Measurements from ENCODE around the gene CNP. TPM values are rescaled to one million over a fixed set of nuclear protein-coding genes. Genes with fewer than 3 reads are reported as not detected.
"Not testable (repeated sequence)": the region's sequence is repeated elsewhere in the genome, so short reads cannot be mapped to it uniquely, and the experiment has no call there.

The CNP gene
- 46.1 and 63.1 TPM in 2 replicates for total RNA-seq

DNA sequence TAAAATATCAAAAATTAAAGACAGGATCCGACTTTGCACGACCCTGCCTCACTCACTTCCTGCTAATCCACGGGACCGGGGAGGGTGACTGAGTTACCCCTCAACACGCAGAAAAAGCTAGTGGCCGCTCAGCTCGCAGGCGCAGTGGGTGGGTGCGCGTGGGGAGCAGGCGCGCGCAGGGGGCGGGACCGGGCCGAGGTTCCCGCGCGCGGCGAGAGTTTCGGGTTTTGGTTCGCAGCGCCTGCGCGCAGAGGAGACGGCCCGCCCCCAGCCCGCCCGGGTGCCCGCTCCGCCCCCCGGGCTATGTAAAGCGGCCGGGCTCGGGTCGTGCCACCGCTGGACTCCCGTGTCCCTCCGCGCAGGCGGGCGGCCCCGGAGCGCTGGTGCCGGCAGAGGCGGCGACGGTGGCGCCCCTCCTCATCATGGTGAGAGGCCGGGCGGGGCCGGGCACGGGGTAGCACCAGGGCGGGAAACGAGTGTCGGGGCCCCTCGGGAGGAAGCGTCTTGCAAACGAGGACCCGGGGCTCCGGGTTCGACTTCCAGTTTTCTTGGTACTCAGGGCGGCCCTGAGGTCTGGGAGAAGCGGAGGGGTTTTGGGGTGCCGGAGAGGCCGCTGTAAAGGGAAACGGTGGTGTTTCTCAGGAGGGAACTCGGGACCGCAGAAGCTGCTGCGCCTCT, at the start of gene CNP:
TSS of gene CNP (plus strand) at position 333 of the 678 bp plus-strand sequence. CDS start at position 423, 90 bp downstream.
- peak; percentile 71 to 95 for DNase-seq (ENCODE audit: low read depth in 2 of 2)

DNA sequence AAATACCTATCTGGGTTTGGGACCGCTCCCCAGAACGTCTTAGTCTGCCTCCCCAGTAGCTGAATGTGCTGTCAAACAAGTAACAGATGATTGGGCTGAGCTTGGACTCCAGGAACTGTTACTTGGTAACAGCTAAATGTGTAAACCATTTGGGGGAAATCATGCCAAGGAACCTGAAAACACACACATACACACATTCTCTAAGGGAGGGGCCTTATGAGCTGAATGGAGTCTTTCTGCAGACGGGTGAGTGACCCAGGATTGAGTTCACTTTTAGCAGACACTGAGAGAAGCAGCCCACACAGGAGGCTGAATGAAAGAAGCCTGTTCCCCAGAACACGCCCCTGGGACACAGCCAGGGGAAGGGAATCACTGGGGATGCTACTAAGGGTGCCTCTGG, 49.4 kb upstream of the CNP start:
- peak in 1 of 2 donors; percentile 55 for DNase-seq (ENCODE audit: low read depth in 2 of 2)

DNA sequence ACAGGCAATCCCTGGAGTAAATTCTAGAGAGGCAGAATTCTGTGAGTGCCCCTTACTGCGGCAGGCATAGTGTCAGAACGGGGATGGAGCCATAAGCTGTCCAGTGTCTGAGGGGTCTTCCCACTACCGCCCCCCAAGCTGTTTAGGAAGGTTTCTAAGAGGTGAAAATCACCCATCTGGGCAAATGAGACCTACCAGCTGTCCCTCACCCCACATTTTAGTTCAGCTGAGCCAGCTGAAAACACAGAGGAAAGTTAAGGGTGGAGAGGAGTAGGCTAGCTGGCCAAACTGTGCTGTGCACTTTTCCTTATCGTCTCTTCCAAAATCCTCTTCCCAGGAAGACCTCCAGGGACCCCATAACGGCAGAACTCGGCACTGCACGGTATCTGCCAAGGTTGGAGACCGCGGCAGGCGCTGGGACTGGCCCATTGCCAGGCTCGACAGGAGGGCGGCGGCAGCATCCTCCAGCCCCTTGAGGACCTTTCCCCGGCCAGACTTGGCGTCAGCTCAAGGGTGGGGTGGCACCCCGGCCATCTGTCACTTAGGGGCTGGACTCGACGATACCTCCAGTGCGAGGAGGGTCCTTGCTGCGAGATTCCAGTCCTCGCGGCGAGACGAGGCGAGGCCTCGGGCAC, 48.8 kb upstream of the CNP start:
- DNase-seq (ENCODE audit: low read depth in 2 of 2) = peak in 1 of 2 donors; percentile 49

DNA sequence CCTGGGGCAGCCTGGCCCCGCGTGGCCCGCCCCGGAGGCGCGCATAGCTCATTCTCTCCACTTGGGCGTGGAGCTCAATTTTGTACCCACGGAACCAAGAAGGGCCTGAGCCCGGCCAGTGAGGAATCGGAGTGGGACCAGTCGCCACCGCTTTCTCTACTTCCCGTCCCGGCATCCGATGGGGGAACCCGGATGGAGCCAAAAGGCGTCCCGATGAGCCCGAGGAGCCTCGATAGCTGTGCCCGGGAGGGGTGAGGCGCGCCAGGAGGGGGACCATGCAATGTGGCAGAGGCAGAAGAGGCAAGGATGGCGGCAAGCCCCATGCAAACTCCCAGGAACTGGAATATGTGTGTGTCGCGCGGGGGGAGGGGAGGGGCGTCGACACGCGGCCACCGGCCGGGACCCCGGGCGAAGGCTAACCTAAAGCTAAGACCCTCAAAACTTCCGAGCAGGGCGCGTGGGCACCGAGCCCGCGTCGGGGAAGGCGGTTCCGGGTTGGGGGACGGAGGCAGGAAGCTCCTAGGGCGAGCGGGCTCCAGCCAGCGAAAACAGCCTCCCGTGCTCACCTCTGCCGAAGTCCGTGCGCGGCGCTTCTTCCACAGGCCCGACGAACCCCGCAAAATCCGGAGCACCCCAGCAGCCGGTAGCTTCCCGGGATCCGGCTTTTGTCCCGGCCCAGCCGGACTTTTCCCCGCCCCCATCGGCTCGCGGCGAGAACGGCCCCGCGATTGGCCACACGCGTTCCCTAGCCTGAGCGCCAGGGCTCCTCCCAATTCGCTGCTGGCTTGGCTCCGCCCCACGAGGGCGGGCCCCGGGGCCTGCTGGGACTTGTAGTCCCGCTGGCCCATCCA, 48.1 kb upstream of the CNP start, which contains the start of gene ACLY:
TSS of gene ACLY (minus strand) at position 638 of the 851 bp plus-strand sequence. CDS start 5,078 bp downstream, outside the sequence.
- peak; percentile 85 to 97 for DNase-seq (ENCODE audit: low read depth in 2 of 2)

DNA sequence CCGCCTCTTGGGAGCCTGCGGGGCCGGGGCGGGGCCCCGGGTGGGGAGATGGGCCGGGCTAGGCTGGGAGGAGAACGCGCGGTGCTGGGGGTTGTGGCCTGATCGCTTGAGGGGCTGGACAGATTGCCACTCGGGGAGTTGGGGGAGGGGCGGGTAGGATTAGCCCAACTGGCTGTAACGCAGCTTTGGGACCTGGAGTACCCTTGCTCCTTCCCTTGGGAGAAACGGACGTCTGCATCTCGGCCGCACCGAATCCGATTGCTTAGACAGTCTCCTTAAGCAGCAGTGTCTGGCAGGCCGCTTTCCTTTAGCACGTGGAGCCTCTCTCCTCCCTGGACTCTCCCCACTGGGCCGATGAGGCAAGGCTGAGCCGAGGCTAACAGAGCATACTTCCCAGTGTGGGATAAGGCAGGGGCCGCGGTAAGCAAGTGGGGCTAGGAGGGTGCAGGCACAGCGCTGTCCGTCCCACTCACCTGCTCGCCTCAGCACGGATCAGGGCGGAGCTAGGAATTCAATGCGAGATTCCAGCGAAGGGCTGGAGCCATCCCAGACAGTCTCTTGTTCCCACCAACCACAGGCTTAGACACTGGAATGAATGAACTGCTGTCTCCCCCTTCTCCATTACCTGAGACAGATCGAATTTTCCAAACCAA, 47.3 kb upstream of the CNP start:
- no peak for DNase-seq (ENCODE audit: low read depth in 2 of 2)

DNA sequence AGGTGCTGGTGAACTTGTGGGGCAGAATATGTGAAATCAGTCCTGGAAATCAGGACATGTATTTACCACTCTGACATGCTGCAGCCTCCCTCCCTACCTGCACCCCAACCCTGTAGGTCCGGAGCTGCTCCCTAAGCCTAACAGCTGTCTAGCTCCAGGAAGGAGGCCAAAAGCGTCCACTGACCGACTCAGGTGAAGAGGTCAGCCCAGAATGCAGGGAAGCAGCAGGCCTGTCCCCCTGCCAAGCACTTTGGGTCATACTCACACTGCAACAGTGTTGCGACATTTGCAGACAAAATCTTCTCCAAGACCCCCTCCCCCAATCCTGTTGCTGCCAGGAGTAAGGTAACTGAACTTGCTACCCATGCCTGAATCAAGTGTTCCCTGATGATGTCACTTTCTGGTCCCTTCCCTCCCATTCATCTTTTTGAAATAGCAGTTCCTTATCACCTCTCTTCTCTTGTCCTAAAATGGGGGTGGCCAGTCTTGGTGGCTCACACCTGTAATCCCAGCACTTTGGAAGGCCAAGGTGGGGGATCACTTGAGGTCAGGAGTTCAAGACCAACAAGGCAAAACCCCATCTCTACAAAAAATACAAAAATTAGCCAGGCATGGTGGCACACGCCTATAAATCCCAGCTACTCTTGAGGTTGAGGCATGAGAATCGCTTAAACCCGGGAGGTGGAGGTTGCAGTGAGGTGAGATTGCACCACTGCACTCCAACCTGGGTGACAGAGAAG, 46.6 kb upstream of the CNP start:
- DNase-seq (ENCODE audit: low read depth in 2 of 2) = no peak

DNA sequence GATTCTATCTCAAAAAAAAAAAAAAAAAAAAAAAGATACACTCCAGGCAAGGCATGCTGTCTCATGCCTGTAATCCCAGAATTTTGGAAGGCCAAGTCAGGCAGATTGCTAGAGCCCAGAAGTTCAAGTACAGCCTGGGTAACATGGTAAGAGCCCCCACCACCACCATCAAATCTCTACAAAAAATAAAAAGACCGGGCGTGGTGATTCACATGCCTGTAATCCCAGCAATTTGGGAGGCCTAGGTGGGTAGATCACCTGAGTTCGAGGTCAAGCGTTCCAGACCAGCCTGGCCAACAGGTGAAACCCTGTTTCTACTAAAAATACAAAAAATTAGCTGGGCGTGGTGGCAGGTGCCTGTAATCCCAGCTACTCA, 46.0 kb upstream of the CNP start:
- no peak for DNase-seq (ENCODE audit: low read depth in 2 of 2)

DNA sequence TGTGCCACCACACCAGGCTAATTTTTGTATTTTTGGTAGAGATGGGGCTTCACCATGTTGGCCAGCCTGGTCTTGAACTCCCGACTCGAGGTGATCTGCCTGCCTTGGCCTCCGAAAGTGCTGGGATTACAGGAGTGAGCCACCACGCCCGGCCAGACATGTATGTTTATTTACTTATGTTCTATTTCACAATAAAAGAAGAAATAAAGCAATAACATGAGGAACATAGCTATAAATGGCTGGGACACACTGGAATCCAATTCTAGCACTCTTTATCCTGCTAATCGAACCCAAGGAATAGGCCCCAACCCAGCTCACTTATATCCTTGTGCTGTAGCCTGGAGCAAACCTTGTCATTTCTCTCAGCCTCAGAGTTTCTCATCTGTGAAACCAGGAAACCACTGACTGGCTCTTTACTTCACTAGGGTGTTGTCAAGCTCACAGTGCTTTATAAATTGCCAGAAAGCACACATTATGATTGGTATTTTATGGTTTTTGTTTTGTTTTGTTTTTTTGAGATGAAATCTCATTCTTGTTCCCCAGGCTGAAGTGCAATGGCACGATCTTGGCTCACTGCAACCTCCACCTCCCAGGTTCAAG, 40.5 kb upstream of the CNP start:
- DNase-seq (ENCODE audit: low read depth in 2 of 2) = no peak

DNA sequence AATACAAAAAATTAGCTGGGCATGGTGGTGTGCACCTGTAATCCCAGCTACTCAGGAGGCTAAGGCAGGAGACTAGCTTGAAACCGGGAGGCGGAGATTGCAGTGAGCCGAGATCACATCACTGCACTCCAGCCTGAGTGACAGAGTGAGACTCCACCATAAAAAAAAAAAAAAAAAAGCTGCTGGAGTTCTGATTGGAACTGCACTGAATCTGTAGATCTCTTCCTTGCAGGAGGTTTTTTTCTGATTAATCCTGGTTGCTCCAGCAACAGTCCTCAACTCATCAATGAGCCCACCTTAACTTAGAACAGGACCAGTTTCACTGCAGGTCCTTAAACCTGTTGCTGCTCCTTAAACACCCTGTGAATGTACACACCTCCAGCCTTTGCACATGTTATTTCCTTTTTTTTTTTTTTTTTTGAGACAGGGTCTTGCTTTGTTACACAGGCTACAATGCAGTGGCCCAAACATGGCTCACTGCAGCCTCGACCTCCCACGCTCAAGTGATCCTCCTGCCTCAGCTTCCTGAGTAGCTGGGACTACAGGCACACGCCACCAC, 37.8 kb upstream of the CNP start:
- DNase-seq (ENCODE audit: low read depth in 2 of 2) = no peak

DNA sequence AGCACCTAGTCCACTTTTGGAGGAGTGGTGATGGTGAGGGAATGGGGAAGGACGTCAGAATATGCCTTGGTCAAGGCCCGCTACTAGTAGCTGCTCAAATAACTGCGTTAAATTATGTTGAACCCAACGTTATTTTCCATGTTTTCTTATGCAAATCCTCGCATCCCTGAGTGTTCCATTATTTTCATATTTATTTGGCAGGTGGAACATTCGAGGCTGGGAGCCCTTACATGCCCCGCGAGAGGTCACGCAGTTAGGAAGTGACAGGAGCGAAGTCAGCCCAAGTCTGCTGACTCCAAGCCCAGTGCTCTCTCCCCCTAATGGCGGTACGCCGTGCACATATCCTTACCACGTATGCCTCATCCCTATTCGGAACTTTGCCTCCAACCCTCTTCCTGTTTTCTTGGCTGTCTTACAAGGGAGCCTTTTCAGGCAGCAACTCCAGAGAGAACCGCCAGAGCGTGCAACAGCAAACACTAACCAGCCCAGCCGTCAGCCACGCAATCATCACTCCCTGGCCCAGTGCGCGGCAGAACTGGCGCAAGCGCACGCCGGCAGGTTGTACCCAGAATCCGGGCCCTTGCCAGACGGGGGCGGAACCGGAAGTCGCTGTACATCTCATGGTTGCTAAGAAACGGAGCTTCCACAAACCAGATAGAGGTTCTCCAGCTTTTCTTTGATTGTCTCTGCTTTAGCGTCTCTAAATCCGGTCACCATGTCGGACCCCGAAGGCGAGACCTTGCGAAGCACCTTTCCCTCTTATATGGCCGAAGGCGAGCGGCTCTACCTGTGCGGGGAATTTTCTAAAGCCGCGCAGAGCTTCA, 36.4 kb upstream of the CNP start, which contains the start of gene ODAD4:
TSS of gene ODAD4 (plus strand) at position 609 of the 824 bp plus-strand sequence. CDS start at position 716, 107 bp downstream.
- DNase-seq (ENCODE audit: low read depth in 2 of 2) = peak; percentile 87 to 97

DNA sequence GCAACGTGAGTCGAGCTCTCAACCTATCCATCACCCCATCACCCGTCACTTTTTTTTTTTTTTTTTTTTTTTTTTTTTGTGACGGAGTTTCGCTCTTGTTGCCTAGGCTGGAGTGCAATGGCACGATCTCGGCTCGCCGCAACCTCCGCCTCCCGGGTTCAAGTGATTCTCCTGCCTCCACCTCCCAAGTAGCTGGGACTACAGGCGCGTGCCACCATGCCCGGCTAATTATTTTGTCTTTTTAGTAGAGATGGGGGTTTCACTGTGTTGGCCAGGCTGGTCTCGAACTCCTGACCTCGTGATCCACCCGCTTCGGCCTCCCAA, 35.8 kb upstream of the CNP start:
- not testable (repeated sequence) for DNase-seq (ENCODE audit: low read depth in 2 of 2)

DNA sequence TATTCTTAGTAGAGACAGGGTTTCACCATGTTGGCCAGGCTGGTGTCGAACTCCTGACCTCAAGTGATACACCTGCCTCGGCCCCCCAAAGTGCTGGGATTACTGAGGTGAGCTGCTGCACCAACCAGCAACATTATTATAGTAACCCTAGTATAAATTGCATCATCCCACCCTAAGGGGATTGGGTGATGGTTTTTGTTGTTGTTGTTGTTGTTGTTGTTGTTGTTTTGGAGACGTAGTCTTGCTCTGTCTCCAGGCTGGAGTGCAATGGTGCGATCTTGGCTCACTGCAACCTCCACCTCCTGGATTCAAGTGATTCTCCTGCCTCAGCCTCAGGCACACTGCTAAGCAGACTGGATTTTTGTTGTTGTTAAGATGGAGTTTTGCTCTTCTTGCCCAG, 34.9 kb upstream of the CNP start:
- not testable (repeated sequence) for DNase-seq (ENCODE audit: low read depth in 2 of 2)

DNA sequence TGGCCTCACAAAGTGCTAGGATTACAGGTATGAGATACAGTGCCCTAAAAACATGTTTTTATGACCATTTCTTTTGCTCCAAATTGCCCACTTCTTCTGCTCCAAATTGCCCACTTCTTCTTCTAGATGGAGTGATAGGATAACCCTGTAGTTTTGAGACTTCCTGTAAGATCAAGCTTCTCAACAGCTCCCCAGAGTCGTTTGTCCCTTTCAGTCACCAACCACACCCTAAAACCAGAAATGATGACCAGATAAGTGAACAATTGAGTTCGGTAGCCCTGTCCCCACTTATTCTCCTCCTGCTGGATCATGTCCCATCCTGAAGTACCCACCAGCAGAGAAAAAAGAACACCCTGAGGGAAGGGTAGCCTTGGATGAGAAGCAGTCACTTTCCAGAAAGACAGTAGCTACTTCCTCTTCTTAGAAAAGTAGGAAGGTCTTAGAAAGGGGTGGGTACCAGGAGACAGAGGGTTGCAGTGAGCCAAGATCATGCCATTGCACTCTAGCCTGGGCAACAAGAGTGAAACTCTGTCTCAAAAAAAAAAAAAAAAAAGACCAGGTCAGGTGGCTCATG, 33.7 kb upstream of the CNP start:
- DNase-seq (ENCODE audit: low read depth in 2 of 2) = no peak

DNA sequence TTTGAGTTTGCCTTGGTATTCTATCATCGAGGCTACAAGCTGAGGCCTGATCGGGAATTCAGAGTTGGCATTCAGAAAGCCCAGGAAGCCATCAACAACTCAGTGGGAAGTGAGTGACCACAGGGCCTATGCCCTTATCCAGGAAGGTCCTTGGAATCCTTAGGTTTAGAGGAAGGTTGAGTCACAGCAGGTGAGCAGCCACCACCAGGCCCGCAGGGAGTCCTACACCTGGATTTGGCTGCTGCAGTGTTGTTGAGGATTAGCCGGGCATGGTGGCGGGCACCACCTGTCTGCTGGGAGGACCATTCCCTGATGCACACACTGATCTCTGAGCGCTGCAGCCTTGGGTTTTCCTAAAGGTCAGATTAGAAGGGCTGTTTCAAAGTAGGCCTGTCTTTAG, 31.0 kb upstream of the CNP start:
- no peak for DNase-seq (ENCODE audit: low read depth in 2 of 2)

DNA sequence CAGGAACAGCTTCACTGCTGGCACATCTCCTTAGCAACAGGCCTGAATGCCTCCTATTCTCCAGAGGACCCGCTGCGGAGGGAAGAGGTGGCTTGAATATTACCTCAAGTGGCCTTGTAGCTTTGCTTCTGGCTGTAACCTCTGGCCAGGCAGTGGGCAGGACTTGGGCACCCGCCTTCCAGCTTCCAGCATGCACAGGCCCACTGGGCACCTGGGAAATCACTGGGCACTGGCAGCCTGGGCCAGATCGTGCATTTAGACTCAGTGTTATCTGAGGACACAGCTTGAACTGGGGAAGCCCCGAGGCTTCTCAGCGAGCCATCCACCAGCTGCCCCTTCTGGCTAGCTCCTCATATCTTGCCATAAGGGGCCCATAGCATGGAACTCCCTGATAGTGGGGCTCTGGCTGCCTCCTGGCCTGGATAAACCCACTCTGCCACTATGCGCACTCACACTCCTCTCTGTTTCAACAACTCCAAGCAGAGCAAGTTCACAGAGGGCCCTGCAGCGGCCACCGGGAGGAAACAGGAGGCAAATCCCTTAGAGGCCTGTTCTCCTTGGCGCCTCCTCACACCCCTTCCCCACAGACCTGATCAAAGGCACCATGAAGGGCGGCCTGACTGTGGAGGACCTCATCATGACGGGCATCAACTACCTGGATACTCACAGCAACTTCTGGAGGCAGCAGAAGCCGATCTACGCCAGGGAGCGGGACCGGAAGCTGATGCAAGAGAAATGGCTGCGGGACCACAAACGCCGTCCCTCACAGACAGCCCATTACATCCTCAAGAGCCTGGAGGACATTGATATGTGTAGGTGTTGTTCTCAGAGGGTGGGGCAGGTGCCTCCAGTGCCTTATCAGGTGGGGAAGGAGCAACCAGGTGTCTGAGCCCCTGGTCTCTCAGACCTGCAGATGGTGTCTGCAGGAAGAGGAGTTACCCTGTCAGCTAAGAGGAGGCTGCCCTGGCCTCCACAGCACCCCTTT, 28.3 kb upstream of the CNP start:
- DNase-seq (ENCODE audit: low read depth in 2 of 2) = no peak

DNA sequence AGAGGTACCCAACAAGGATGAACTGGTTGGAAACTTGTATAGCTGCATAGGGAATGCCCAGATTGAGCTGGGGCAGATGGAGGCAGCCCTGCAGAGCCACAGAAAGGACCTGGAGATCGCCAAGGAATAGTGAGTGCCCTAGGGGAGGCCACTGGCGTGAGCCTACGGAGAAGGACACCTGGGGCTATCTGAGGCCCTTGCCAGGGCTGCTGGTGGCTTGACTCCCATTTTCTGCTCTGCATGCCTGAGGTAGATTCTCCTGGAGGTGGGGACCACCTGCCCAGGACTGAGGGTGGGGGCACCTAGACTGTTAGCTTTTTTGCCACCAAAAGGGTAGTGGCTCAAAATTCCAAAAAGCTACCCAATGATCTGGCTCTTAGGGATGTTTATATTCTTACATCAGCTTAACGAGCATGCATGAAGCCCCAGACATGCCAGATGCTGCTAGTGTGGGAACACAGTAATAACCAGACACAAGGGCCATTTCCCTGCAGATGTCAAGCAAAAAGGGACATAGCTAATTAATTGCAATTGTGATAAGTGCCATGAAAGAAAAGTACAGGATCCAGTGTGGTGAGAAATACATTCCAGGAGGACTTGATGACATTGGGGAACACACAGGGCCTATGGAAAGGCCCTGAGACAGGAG, 27.4 kb upstream of the CNP start:
- no peak for DNase-seq (ENCODE audit: low read depth in 2 of 2)

DNA sequence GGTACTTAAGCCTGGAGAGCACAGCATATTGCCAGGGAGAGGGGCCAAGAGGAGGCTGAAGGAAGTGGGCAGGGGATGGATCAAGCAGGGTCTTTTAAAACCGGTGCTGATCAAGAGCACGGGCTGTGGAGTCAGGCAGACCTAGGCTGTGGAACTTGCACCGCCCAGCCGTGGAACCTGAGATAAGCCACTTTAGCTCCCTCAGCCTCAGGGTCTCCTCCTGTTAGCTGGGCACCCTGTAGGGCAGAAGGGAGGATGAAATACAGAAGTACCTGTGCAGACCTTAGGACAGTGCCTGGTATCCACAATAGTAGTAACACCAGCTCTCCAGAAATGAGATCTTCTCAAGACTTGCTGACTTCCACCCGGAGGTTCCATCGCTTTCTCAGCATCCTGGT, 26.9 kb upstream of the CNP start:
- no peak for DNase-seq (ENCODE audit: low read depth in 2 of 2)

All from dermis microvascular lymphatic vessel endothelial cell (primary cell).